Neural progenitor cell (in vitro differentiated cells): Measurements from ENCODE around the gene ITGA4.

ENCODE experiments used
- CTCF ChIP-seq: fragments of 200-600 bp; sonication (generic); IDR thresholded peaks from 2 replicates; pipeline ENCODE4 v1.5.1; 2017; ENCODE audit warnings: antibody characterized with exemption, mild to moderate bottlenecking
- EZH2 ChIP-seq: fragments of 200-600 bp; sonication (generic); IDR thresholded peaks from 2 replicates; pipeline ENCODE4 v1.6.1; 2017; ENCODE audit warnings: antibody characterized with exemption, mild to moderate bottlenecking, moderate library complexity

DNA sequence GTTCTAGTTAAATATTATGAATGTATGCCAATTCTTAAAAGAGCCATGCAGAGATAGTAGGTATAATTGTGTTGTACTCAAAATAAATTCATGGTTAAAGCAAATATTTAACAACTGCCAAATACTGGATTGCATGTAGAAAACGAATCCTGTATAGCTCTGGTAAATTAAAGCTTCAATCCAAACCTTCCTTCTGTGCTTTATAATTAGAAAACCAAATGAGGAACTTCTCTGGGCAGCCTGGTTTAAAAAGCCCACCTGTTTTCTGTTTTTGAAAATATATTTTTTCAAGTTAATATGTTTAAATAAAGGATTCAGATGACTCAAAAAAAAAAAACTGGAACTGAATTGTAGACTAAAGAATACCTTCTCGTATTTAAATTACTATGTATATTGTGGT is 48.3 kb upstream of the ITGA4 start:
- TF ChIP-seq CTCF (no peak), EZH2 (no peak)
